Mucosa of gallbladder (tissue), 1 donor: ENCODE measurements around the gene GPX2. TPM values are rescaled to one million over a fixed set of nuclear protein-coding genes. Genes with fewer than 3 reads are reported as not detected.
A peak's percentile ranks its signal among the peaks of the same experiment; 100 is the strongest.

Experiments
- DNase-seq: peaks from one replicate; pipeline ENCODE4 v3.0.0-alpha.2; 2020; ENCODE audit warnings: low spot score
- total RNA-seq: library from RNA; stranded (reverse); gene quantifications from one replicate; pipeline ENCODE4 v1.2.1, GENCODE V29; 2021
- donor health status: DM: no; HTN: no; CAD: no.

GPX2 gene
- total RNA-seq, 1 donor from 2014 or later, result 617 TPM

- no peak for DNase-seq
These were observed 18.3 kb upstream of the GPX2 start for GRCh38 chr14:64960762-64961276.

- DNase-seq, result no peak
These were observed 16.2 kb upstream of the GPX2 start for GRCh38 chr14:64958743-64959142.

- no peak for DNase-seq
These were observed 15.7 kb upstream of the GPX2 start for GRCh38 chr14:64958201-64958600.

- DNase-seq, result no peak
These were observed 14.3 kb upstream of the GPX2 start for GRCh38 chr14:64956697-64957406.

GRCh38 chr14:64955297-64955696 lies 12.8 kb upstream of the GPX2 start:
- no peak for DNase-seq

GRCh38 chr14:64954491-64955240 lies 12.1 kb upstream of the GPX2 start:
- no peak for DNase-seq

- DNase-seq, result no peak
These were observed 11.1 kb upstream of the GPX2 start for GRCh38 chr14:64953661-64954060.

GRCh38 chr14:64953310-64953654 lies 10.7 kb upstream of the GPX2 start:
- no peak for DNase-seq

- DNase-seq, result no peak
These were observed 10.2 kb upstream of the GPX2 start for GRCh38 chr14:64952598-64953309.

GRCh38 chr14:64951724-64952123 lies 9.2 kb upstream of the GPX2 start:
- DNase-seq, result no peak

GRCh38 chr14:64951291-64951690 lies 8.7 kb upstream of the GPX2 start:
- no peak for DNase-seq

- no peak for DNase-seq
These were observed 8.3 kb upstream of the GPX2 start for GRCh38 chr14:64950889-64951288.

GRCh38 chr14:64948612-64949210 lies 6.2 kb upstream of the GPX2 start:
- DNase-seq, result no peak

- DNase-seq, result peak; percentile 78
These were observed 5.4 kb upstream of the GPX2 start for GRCh38 chr14:64947710-64948611.

GRCh38 chr14:64946310-64947045 lies 3.9 kb upstream of the GPX2 start:
- no peak for DNase-seq

GRCh38 chr14:64945431-64946178 lies 3.1 kb upstream of the GPX2 start:
- no peak for DNase-seq

GRCh38 chr14:64944861-64945260 lies 2.3 kb upstream of the GPX2 start:
- no peak for DNase-seq

- no peak for DNase-seq
These were observed 1.5 kb upstream of the GPX2 start for GRCh38 chr14:64944041-64944440.

- DNase-seq, result no peak
These were observed 1.0 kb upstream of the GPX2 start for GRCh38 chr14:64943556-64943955.
